GM21528 (cell line): ENCODE results near the gene IMP4.

Source experiments
- ATAC-seq: cut with Tn5 transposase; IDR thresholded peaks from one replicate; pipeline ENCODE4 v1.9.1; 2021; ENCODE audit warnings: mild to moderate bottlenecking, moderate library complexity; ENCODE audit not compliant: unreplicated experiment, low FRiP score

Gene IMP4

GRCh38 chr2:130355172-130355577 lies 12.5 kb downstream of the IMP4 start:
- peak; percentile 16 for ATAC-seq

- peak; percentile 85 for ATAC-seq
These were observed 13.1 kb downstream of the IMP4 start, which contains the start of gene PTPN18 for GRCh38 chr2:130355578-130356431. Gene PTPN18 (plus strand): TSS chr2:130356056. CDS start chr2:130356108, 52 bp downstream.

GRCh38 chr2:130357864-130358263 lies 15.2 kb downstream of the IMP4 start:
- ATAC-seq = no peak

GRCh38 chr2:130358420-130359350 lies 16.0 kb downstream of the IMP4 start:
- ATAC-seq = no peak

- no peak for ATAC-seq
These were observed 16.8 kb downstream of the IMP4 start for GRCh38 chr2:130359466-130359865.

GRCh38 chr2:130363479-130363878 lies 20.8 kb downstream of the IMP4 start:
- ATAC-seq = no peak

GRCh38 chr2:130365075-130365474 lies 22.4 kb downstream of the IMP4 start:
- ATAC-seq = no peak

- ATAC-seq = no peak
These were observed 23.3 kb downstream of the IMP4 start for GRCh38 chr2:130365963-130366362.

- ATAC-seq = no peak
These were observed 24.0 kb downstream of the IMP4 start for GRCh38 chr2:130366720-130367119.

GRCh38 chr2:130368786-130369185 lies 26.1 kb downstream of the IMP4 start:
- no peak for ATAC-seq

- no peak for ATAC-seq
These were observed 26.7 kb downstream of the IMP4 start for GRCh38 chr2:130369311-130369964.

- ATAC-seq = no peak
These were observed 27.3 kb downstream of the IMP4 start for GRCh38 chr2:130369965-130370341.

GRCh38 chr2:130370490-130370889 lies 27.8 kb downstream of the IMP4 start:
- ATAC-seq = no peak

- ATAC-seq = peak; percentile 27
These were observed 29.0 kb downstream of the IMP4 start for GRCh38 chr2:130371723-130372054.

- ATAC-seq = peak; percentile 78
These were observed 29.5 kb downstream of the IMP4 start for GRCh38 chr2:130372055-130372832.

GRCh38 chr2:130372833-130373807 lies 30.4 kb downstream of the IMP4 start:
- peak; percentile 6 for ATAC-seq

GRCh38 chr2:130373808-130374365 lies 31.2 kb downstream of the IMP4 start:
- ATAC-seq = no peak

GRCh38 chr2:130374587-130375290 lies 32.0 kb downstream of the IMP4 start:
- ATAC-seq = no peak
